DND-41 (cell line): ENCODE results near the gene FNDC8.
A peak's percentile ranks its signal among the peaks of the same experiment; 100 is the strongest.
"Not testable (repeated sequence)": the region's sequence is repeated elsewhere in the genome, so short reads cannot be mapped to it uniquely, and the experiment has no call there.

Source experiments
- ATAC-seq: fragments of 200-7000 bp; cut with Tn5 transposase; 3 replicates; pipeline ENCODE4 v1.9.1; 2021; ENCODE audit warnings: low read depth; ENCODE audit not compliant: insufficient read depth
- DNase-seq: peaks from one replicate; pipeline ENCODE4 v3.0.0-alpha.2; 2020
- H2AFZ ChIP-seq: 2 replicates; pipeline ENCODE4 v1.6.0; 2012; ENCODE audit warnings: low read depth, low read length
- H3K27ac ChIP-seq: 2 replicates; pipeline ENCODE4 v1.5.1; 2012; ENCODE audit warnings: low read length, inconsistent platforms
- H3K27me3 ChIP-seq: fragments of 200-600 bp; sonication (generic); 2 replicates; pipeline ENCODE4 v1.6.0; 2012; ENCODE audit warnings: low read length, mild to moderate bottlenecking, inconsistent platforms; ENCODE audit not compliant: insufficient read depth, poor library complexity
- H3K36me3 ChIP-seq: 2 replicates; pipeline ENCODE4 v1.5.1; 2012; ENCODE audit warnings: low read length, inconsistent platforms; ENCODE audit not compliant: insufficient read depth
- H3K4me1 ChIP-seq: 2 replicates; pipeline ENCODE4 v1.5.1; 2012; ENCODE audit warnings: mild to moderate bottlenecking, low read length; ENCODE audit not compliant: insufficient read depth
- H3K4me2 ChIP-seq: 2 replicates; pipeline ENCODE4 v1.6.0; 2012; ENCODE audit warnings: mild to moderate bottlenecking, moderate library complexity, low read length, inconsistent platforms; ENCODE audit not compliant: insufficient read depth
- H3K4me3 ChIP-seq, 2 experiments: fragments of 200-600 bp in 1 of 2; shearing (Covaris generic) in 1 of 2; 2 replicates each; pipeline ENCODE4 v1.5.1; 2012 to 2016; ENCODE audit warnings: inconsistent platforms in 2 of 2, low read length in 2 of 2, mild to moderate bottlenecking in 2 of 2, low read depth in 1 of 2, moderate library complexity in 1 of 2
- H3K79me2 ChIP-seq: 2 replicates; pipeline ENCODE4 v1.6.0; 2012; ENCODE audit warnings: low read length, inconsistent platforms; ENCODE audit not compliant: insufficient read depth
- H3K9ac ChIP-seq: 2 replicates; pipeline ENCODE4 v1.6.0; 2012; ENCODE audit warnings: low read depth, mild to moderate bottlenecking, inconsistent platforms, low read length, moderate library complexity
- H3K9me3 ChIP-seq: 2 replicates; pipeline ENCODE4 v1.5.1; 2012; ENCODE audit warnings: low read length, moderate library complexity, mild to moderate bottlenecking, inconsistent platforms; ENCODE audit not compliant: insufficient read depth, severe bottlenecking
- H4K20me1 ChIP-seq: 2 replicates; pipeline ENCODE4 v1.6.0; 2012; ENCODE audit warnings: low read length; ENCODE audit not compliant: insufficient read depth
- EZH2 ChIP-seq: IDR thresholded peaks from 3 replicates; pipeline ENCODE4 v1.6.1; 2012; ENCODE audit warnings: borderline replicate concordance, low read depth, mild to moderate bottlenecking, moderate library complexity, low read length, inconsistent platforms; ENCODE audit not compliant: severe bottlenecking
- TF ChIP-seq, protein P1 (sequence below): IDR thresholded peaks from 2 replicates; pipeline ENCODE4 v1.5.1; 2012; ENCODE audit warnings: borderline replicate concordance, low read length, moderate library complexity, mild to moderate bottlenecking; ENCODE audit not compliant: poor library complexity, severe bottlenecking; ENCODE audit errors: extremely low read depth

Gene FNDC8

DNA sequence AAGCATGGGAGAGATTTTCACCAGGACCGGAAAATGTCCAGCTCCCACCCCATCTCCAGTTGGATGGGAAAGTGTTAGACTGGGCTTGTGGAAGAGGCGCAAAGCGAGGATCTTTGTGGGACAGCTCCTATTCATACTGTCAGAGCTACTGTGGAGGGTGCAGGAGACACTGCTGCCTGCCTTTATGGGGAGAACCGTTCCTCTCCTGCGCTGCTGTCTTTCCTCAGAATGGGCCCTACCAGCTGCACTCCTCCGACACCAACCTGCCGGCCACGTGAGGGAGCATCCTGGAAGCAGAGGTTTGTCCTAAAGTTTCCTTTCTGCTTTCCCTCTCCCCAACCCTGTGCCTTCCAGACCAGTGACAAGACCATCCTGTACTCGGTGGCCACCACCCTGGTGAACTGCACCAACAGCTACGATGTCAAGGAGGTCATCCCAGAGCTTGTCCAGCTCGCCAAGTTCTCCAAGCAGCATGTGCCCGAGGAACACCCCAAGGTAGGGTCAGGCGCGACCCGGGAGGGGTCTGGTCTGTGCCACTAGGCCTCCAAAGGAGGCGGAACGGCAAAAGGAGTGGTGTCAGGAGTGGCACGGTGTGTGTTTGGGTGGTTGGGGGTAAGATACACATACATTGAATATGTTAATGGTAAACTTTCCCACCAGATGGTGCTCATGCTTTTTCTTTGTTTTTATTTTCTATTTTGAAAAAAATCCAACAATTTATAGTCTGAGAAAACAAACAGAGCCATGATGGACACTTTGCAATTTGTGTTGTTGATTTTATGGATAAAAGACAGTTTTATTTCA is 49.8 kb downstream of the FNDC8 start:
- ATAC-seq: peak; percentile 80
- Histone ChIP-seq H3K9ac (no peak overlapping the region), H3K9me3 (no peaks in the 10 kb centered on the region), H3K79me2 (no peaks in the 10 kb centered on the region), H3K36me3 (no peaks in the 10 kb centered on the region), H3K27ac (no peak overlapping the region), H3K4me3 (no peak overlapping the region), H3K4me1 (peaks cover 5% of the 10 kb centered on the region; the same call in 1 of the 2 replicates), H2AFZ (no peak overlapping the region), H4K20me1 (no peaks in the 10 kb centered on the region), H3K4me2 (no peak overlapping the region), H3K27me3 (no peaks in the 10 kb centered on the region)
- peak; percentile 16 for DNase-seq
- TF ChIP-seq EZH2: no peak
- TF ChIP-seq, protein P1, sequence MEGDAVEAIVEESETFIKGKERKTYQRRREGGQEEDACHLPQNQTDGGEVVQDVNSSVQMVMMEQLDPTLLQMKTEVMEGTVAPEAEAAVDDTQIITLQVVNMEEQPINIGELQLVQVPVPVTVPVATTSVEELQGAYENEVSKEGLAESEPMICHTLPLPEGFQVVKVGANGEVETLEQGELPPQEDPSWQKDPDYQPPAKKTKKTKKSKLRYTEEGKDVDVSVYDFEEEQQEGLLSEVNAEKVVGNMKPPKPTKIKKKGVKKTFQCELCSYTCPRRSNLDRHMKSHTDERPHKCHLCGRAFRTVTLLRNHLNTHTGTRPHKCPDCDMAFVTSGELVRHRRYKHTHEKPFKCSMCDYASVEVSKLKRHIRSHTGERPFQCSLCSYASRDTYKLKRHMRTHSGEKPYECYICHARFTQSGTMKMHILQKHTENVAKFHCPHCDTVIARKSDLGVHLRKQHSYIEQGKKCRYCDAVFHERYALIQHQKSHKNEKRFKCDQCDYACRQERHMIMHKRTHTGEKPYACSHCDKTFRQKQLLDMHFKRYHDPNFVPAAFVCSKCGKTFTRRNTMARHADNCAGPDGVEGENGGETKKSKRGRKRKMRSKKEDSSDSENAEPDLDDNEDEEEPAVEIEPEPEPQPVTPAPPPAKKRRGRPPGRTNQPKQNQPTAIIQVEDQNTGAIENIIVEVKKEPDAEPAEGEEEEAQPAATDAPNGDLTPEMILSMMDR: peak; percentile 56

DNA sequence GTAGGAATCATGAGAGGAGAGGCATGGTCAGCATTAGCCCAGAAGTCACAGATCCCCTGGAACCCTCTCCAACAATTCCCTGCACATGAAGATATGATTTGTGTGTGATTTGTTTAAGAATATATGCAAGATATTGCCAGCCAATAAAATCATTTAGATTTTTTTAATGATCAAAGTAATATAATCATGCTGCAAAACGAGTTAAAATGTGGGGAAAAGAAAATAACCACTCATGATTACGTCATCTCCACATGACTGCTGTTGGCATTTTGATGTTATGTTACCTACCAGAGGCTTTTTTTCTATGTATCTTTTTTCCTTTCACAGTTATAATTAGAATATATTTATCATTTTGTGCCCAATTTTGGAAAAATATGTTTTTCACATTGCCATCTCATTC is 50.4 kb downstream of the FNDC8 start:
- DNase-seq (no peak), ATAC-seq (0 out of 3 replicates have a peak, but pooled peaks have one; percentile 12)
- TF ChIP-seq, protein P1: no peak
- no peak for TF ChIP-seq EZH2
- H3K4me2 ChIP-seq: no peak overlapping the region
- no peak overlapping the region for H2AFZ ChIP-seq
- no peak overlapping the region for H3K4me3 ChIP-seq
- no peaks in the 10 kb centered on the region for H3K27me3 ChIP-seq
- H3K79me2 ChIP-seq: no peaks in the 10 kb centered on the region
- peaks cover 5% of the 10 kb centered on the region; the same call in 1 of the 2 replicates for H3K4me1 ChIP-seq
- H3K27ac ChIP-seq: no peak overlapping the region
- H3K9me3 ChIP-seq: no peaks in the 10 kb centered on the region
- H3K9ac ChIP-seq: no peak overlapping the region
- H4K20me1 ChIP-seq: no peaks in the 10 kb centered on the region
- no peaks in the 10 kb centered on the region for H3K36me3 ChIP-seq

DNA sequence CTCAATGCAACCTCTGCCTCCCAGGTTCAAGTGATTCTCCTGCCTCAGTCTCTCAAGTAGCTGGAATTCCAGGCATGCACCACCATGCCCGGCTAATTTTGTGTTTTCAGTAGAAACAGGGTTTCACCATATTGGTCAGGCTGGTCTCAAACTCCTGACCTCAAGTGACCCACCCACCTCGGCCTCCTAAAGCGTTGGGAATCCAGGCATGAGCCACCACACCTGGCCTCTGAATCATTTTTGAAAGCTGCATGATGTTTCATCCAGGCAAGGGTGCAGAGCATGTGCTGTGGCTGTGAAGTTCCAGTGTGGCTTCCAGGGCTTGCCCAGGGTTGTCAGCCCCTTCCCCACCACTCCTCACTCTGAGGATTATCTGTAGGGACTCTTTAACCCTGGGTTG is 50.9 kb downstream of the FNDC8 start:
- H3K9ac ChIP-seq, H3K4me2 ChIP-seq, H2AFZ ChIP-seq, DNase-seq, H3K27me3 ChIP-seq, H3K9me3 ChIP-seq, H3K4me3 ChIP-seq, ATAC-seq, H3K4me1 ChIP-seq, H4K20me1 ChIP-seq, H3K79me2 ChIP-seq, H3K27ac ChIP-seq, H3K36me3 ChIP-seq: not testable (repeated sequence)

DNA sequence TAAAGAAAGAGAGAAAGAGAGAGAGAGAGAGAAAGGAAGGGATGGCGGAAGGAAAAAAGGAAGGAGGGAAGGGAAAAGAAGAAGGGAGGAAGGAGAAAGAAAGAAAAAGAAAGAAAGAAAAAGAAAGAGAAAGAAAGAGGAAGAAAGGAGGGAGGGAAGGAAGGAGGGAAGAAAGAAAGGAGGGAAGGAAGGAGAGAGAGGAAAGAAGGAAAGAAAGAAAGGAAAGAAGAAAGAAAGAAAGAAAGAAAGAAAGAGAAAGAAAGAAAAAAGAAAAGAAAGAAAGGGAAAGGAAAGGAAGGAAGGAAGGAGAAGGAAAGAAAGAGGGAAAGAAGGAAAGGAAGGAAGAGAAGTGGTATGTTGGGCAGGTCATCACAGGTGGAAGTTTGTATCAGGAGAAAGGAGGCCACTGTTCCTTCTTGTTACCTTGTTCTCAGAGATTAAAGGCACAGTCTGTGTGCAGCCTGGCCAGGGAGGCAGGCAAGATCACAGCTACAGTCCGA is 53.5 kb downstream of the FNDC8 start:
- Histone ChIP-seq H3K9me3 (no peaks in the 10 kb centered on the region), H3K79me2 (no peaks in the 10 kb centered on the region), H3K27ac (no peak overlapping the region), H3K4me3 (no peak overlapping the region), H3K9ac (no peak overlapping the region), H2AFZ (no peak overlapping the region), H3K36me3 (no peaks in the 10 kb centered on the region), H3K4me1 (peaks cover 5% of the 10 kb centered on the region; the same call in 1 of the 2 replicates), H3K27me3 (no peaks in the 10 kb centered on the region), H4K20me1 (no peaks in the 10 kb centered on the region), H3K4me2 (no peak overlapping the region)
- ATAC-seq (no peak), DNase-seq (no peak)
- TF ChIP-seq EZH2: no peak
- TF ChIP-seq, protein P1: no peak
